NCI-H82 treated with DMSO at 0.1 percent for 48 hours (cell line): ENCODE results near the gene ITSN2.

Experiments used
- DNase-seq: peaks from one replicate; lab custom pipeline; 2025; ENCODE audit not compliant: unreplicated experiment; lab: John Stamatoyannopoulos, UW

Gene ITSN2

DNA sequence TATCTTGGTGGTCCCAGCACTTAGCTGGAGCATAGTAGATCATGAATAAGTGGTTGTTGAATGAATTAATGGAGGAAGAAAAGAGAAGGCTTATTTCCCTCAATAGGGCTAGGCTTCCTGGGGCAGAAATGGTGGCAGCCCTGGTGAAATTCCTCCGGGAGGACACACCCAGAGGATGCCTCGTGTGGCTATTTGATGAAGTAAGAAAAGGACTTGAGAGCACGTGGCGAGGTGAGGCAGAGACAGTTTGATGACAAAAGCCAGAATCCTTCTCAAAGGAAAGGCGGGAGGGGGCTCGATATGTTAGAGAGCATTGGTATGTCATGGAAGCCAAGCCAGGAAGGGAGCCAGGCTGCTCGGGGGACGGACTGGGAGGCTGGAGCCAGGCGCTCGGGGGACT, 170.8 kb downstream of the ITSN2 start:
- DNase-seq: no peak

DNA sequence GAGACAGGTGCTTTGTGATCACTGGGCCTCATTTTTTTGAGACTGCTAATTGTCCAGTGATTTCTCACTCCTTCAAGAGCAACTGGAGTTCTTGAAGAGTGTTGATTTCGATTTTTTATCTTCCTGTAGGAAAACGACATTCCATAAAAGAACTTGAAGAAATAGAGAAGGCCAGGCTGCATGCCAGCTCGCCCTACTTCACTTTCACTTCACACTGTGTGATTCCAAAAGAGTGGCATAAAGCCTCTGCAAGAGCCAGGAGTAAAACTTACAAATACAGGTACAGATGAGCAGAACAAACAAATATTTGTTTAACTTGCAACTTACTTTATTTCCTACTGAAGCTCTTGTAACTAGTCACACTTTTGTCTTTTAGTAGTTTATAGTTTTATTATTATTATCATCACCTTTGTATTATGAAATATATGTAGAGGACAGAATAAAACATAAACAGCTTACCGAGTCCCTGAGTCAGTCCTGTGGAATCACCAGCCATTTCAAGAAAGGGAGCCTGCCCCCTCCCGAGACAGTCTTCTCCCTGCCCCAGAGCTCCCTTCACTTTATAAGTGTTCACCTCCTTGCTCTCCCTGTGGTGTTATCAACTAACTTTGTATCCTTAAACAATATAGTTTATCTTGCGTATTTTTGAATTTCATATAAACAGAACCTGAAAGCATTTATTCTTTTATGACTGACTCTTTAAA, 176.8 kb downstream of the ITSN2 start:
- no peak for DNase-seq

DNA sequence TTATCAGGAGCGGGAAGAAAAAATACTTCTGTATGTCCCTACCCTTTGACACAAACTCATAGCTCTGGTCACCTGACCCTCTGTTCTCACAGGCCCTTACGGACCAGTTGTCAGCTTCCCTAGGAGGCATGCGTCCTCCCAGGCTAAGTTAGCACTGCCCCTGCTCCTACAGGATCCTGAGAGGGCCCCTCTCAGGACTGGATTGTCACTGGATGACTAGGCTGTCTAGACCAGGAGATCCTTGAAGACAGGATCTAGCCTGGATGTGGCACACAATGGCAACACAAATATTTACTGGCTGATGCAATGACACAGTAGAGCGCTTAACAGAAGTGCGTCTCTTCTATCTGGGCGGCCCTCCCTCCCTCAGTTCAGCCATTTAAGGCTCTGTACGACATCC, 177.8 kb downstream of the ITSN2 start:
- no peak for DNase-seq

DNA sequence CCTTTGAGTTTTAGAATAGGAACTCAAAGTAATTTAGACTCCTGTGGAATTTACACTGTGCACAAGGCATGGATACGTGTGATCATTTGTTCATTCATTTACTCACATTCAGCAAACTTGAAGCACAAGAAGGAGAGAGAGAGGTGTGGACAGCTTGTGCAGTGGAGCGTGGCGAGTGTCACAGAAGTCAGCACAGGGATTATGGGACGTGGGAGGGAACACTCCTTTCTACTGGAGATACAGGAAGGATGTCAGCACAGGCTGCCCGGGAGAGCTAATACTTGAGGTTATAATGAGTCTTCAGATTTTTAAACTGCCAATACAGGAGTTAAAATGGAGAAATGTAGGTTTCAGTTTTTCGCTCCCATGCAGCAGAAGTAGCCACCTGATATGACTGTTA, 178.5 kb downstream of the ITSN2 start:
- DNase-seq: peak; percentile 20

DNA sequence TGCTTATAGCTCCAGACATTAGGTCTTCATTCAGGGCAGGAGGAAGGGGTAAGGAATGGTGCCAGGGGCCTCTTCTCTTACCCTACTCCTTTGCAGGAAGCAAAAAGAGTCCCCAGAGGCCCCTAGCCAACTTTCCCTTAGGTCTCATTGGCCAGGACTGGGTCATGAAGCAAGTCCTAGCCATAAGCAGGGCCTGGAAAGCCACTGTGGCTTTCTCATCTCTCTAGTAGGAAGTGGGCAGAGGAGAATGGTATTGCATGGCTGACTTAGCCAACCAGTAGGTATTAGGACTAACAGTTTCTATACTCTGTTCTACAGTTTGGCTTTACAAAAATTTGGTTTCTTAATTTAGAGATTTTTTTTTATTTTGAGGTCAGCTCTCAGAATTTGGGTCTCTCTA, 180.7 kb downstream of the ITSN2 start:
- DNase-seq: no peak

DNA sequence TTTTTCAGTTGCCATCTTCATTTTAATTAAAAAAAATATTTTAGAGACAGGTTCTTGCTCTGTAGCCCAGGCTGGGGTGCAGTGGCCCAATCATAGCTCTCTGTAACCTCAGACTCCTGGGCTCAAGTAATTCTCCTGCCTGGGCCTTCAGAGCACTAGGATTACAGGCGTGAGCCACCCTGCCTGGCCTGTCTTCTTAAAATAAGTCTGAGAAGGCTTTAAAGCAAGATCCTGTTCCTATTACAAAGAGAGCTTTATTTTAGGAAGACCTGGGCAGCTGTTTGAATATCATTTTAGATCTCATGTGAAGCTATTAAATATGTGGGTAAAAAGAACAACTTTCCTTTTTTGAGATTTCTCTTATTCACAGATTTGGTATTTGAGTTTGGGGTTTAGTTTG, 184.0 kb downstream of the ITSN2 start:
- peak; percentile 26 for DNase-seq

DNA sequence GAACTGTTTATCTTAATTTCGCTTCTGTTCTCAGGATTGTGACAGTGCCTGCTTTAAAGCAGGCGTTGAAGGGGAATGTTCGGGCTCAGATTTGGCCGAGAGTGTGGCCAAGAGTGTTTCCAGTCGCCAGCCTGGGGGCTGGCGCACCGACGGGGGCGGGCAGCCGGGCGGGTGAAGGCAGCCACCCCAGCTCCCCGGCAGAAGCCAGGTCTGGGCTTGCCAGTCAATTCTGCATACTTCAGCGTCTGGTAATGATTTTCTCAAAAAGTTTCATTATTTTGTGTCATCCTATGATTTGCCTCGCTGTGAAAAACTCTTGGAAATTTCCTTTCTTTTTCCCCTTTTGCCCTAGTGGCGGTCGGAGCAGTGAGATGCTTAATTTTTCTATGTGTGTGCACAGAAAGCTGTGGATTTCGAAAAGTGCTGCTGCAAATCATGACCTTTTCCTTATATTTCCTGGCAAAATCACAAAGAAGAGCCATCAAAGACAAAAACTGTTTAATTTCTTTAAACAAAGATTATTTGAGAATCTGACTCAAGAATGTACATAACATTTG, 184.6 kb downstream of the ITSN2 start:
- DNase-seq: no peak

DNA sequence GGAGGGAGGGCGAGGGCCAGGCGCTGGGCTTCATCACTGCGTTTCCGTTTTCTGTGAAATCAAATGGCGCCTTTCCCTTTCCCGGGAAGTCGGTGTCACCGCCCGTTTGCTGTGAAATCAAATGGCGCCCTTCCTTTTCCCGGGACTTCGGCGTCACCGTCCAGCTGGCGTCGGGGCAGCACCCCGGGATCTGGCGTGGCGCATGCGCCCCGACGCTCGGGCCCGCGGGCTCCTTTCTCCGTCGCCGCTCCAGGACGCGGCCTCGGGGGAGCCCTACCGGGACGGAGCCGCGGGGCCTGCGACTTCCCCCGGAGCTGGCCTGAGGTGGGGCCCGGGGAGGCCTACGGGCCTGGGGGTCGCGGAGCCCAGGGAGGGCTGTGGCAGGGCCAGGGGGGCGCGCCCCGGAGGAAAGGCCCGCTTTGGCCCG, 185.5 kb downstream of the ITSN2 start, which contains the start of gene FAM228A:
Gene FAM228A (plus strand): TSS at position 203 of the 427 bp plus-strand sequence. CDS start 428 bp downstream, outside the sequence.
- DNase-seq: no peak

DNA sequence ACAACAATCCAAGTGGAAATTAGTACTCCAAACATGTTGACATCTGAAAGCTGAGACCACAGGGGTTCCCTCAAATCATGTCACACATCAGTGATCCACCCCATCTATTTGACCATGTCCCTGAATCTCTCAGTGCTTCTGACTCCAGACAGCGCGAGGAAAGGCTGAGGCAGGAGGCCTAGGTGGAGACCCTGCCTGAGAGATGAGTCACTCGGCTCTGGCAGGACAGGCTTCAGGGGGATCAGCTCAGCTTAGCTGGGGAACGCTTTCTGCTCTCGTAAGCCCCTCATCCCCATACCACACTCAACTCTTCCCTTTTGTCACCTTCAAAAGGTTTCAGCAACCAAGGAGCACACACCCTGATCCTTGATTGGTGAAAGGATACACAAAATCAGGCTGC, 191.3 kb downstream of the ITSN2 start:
- DNase-seq: no peak

DNA sequence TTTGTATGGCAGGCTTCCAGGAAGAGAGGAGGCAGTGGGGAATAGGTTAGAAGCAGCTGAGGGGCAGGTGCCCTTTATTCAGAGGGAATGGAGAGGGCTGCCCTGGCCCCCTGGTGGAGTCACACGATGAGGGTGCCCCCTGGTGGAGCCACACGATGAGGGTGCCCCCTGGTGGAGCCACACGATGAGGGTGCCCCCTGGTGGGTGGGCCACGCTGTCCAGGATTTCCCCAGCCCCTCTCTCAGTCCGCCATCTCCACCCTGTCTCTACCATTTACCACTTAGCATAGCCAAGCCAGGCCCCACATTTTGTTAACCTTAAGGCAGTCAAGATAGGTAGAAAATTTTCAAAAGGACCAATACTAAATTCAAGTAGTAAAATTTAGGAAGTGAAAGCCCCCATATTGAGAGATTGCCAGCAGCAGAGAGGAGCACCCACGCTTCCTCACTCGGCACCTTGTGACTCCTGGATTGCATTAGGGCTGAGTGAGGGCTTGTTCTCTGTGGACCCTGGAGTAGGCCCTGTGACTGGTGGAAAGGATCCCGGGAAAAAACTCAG, 195.8 kb downstream of the ITSN2 start:
- no peak for DNase-seq

DNA sequence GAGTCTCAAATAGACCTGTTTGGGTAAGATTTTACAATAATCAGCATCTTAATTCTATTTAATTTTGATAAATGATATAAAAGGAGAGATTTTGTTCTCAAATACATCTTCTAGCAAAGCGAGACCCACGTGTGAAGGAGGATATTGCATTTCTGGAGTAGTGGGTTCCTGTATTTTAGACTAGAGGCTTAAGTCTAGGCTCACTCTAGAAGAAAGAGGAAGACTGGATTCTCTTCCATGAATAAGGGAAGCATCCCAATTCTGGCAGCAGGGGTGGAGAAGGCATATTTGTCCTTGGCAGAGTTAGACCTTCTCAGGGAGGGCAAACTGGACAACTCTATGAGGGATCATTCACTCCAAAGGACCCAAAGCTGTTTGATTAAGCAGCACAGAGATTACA, 196.7 kb downstream of the ITSN2 start:
- no peak for DNase-seq

DNA sequence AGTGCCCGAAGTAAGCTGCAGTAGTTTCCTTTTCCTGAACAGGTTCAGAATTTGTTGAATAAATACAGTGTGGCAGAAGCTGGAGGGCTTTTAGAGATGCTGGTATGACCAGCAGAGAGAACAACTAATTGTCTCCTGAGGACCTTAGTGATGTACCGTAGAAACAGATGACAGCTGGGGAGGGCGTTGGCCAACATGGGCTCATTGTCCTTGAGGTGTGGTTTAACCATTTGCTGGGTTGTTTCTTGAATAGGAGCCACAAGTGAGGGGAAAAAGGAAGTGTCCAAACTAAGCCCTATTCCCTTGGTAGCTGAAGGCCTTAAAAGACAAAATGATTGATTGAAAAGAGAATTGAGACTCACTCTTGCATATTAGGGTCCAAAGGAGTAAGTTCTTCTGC, 197.2 kb downstream of the ITSN2 start:
- no peak for DNase-seq

DNA sequence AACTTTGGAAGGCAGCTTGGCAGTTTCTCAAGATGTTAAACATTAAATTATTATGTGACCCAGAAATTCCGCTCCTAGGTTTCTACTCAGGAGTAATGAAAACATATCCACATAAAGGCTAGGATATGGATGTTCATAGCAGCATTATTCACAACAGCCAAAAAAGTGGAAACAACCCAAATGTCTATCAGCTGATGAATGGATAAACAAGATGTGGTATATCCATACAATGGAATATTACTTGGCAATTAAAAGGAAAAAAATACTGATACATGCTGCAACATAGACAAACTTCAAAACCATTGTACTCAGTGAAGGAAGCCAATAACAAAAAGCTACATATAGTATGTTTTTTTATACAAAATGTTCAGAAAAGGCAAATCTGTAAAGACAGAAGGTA, 197.8 kb downstream of the ITSN2 start:
- DNase-seq: no peak

DNA sequence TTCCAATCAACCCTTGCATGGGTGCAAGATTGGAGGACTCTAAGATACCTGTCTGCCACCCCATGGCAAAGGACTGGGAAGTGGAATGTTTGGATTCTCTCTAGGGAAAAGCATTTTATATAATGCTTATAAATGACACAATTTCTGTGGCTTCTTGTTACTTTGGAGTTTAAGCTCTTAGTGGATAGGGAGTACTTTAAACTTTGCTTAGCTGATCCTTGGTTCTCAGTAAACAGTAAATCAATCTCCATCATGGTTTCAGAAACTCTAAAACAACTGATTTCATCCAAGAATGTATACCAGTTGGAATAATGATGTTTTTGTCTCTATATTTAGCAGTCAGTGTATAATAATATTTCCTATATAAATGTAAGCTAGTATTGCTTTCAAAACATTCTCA, 199.6 kb downstream of the ITSN2 start:
- no peak for DNase-seq

DNA sequence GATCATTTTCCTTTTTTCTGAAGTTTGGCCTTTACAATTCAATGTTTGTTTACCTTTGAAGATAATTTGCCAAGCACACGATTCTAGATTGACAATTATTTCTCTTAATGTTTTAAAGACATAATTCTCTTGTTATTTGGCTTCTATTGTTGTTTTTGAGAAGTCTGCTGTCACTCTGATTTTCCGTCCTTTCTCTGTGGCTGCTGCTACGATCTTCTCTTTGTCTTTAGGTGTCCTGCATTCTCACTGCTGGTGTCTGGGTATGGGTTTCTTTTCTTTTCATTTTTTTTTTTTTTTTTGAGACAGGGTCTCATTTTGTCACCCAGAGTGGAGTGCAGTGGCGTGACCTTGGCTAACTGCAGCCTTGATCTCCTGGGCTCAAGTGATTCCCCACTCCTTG, 200.6 kb downstream of the ITSN2 start:
- DNase-seq: no peak

DNA sequence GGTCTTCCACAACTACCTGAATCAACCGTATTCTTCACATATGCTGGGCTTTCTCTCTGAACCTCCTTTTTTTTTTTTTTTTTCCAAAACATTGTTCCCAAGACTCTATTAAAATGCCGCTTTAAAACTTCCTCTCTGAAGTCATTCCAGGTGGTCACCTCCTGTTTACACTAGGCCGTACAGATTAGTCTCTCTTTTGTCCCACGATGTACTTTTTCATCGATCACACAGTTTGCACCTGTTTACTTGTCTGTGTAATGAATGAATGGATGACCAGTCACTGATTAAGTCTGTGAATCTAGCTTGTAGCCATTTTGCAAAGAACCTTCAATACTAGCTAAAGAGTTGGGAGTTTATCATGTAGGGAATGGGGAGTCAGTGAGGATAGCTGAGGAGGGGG, 202.2 kb downstream of the ITSN2 start:
- DNase-seq: no peak

DNA sequence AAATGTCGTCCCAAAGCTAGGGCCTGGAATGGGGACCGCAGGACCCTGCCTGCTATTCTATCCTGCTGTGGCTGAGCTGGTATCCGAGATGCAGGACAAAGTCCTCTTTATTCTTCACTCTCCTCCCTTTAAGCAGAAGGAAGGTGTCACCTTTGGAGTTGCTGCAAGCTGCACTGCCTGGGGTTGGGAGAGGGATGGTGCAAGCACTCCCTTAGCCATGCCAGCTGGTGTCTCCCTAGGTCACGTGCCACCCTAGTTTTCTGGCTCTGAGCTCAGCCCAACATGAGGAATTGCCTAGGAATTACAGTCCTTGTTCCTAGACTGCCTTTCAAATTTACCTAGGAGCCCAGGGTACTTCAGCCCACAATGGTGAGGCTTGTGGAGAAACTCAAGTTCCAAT, 206.9 kb downstream of the ITSN2 start:
- DNase-seq: no peak
